Suppressor macrophage (primary cell): Measurements from ENCODE around the gene TMEM120A.

Experiments
- DNase-seq, 4 experiments: peaks; one replicate each; pipeline ENCODE4 v3.0.0-alpha.2; 2020 to 2022

Gene TMEM120A

DNA sequence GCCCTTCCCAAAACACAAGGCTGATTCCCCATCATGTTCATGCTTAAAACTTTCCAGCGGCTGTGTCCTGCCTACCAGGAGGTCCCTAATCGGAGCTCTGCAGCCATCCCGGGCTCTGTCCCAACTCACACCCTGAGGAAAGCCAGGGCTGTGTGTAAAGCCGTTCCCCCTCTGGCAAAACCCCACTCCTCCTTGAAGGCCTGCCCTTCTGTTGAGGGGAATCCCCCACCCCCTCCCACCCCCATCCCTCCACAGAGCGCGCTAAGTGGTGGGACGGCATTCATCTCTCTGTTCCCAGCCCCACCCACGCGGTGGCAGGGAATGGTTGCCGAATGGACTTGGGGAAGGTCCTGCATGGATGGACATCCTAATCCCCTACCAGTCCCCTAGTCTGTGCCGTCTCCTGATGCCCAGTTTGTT lies 667 bp upstream of the TMEM120A start:
- no peak for DNase-seq

DNA sequence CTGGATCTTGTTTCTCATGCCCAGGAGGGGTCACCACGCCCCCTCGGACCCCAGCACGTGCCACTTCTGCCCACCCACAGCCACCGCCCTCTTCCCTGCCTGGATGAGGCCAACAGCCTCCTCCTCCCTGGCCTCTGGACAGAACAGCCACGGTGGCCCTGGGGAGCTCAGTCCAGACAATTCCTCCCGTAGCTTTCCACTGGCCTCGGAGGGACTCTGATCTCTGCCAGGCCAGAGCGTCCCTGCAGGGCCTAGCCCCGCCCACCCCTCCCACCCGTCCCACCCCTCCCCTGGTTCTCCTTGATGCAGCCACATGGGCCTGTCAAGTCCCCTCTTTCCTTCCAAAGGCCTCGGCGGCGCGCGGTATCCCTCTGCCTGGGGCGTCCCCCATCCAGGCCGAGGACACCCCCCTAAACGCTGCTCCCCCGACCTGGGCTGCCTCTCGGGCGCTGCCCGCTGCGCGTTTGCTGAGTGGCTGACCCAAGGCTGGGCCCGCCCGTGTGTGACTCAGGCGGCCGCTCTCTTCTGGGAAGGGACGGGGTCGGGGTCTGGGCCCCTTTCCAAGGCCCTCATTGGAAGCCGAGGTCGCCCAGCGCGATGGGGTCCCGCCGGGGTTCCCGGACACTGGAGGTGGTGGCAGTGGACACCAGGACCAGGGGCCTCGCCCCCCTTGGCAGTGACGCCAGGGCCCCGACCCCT lies 557 bp downstream of the TMEM120A start:
- DNase-seq, result peak; percentile 11 to 53 (median 42)

DNA sequence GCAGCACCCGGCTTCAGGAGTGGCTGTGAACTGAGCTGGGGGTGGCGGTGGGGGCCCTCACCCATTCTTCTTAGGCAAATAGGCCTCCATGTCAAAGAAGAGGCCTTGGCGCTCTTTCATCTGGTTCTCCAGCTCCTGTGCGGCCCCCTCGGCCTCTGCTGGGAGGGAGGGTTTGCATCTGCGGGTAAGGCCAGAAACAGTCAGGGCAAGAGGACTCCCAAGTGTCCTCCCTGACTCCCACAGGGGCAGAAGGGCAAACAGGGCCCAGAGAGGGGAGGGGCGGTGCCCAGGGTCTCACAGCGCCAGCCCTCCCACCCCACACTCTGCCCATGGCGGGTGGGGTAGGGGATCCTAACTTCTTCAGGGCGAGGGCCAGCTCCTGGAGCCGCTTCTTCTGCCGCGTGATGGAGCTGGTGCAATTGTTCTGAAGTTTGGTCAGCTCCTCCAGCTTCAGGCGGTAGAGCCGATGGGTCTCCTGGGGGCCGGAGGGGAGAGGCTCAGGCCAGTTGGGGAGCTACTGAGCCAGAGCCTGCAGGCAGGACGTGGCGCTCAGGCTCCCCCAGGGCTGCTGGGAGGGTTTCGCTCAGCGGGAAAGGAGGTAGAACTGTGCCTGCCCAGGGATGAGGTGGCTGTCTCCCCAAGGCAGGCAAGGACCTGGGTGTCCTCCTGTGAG lies 2.2 kb downstream of the TMEM120A start:
- DNase-seq, result no peak

DNA sequence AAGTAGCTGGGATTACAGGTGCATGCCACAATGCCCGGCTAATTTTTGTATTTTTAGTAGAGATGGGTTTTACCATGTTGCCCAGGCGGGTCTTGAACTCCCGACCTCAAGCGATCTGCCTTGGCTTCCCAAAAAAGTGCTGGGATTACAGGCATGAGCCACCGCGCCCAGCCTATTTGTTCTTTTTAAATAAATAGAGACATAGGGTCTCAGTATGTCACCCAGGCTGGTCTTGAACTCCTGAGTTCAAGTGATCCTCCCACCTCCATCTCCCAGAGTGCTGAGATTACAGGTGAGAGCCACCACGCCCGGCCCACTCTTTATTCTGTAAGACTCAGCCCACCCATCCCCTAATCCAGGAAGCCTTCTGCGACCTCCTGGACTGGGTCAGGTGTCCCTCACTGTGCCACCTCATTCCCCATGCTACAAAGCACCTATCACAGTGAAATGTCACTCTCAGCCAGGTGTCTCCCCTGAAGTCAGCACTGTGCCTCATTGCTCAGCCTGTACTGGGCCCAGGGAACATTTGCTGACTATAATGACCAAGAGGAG lies 2.8 kb downstream of the TMEM120A start:
- DNase-seq, result no peak

DNA sequence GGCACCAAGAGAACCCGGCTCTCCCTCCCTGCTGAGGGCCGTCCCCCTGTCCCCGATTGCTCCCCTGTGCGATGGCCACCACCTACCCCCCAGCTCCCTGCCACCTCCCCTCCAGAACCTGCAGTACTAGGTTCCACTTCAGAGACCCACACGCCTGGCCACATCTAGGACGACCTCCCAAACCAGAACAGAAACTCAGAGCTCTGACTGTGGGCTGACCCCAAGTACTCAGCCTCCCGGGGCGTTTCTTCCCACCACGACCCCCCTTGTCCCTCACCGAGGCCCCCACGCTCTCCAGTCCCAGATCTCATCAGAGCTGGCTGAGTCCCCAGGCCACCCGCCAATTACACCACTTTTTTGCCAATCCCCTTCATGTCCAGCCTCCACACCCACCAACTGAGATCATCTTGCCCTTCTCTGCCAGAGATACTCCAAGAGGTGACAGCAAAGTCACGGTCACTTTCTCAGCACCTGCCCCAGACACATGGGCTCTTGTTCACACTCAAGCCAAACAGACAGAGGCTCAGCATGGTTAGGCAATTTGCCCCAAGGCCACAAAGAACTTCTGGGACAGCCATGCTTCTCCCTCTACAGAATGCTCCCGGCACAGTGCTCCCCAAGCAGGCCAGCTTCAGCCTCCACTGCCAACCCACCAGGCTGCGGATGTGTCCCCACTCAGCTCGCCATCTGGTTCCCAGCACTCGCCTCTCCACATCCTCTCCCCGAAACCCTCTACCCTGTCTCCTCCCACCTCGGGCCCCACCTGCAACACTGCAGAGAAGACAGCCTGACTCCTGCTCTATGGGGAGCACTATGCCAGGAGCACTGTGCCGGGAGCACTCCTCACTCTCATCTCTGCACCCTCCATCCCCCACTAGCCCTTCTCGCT lies 4.7 kb downstream of the TMEM120A start:
- no peak for DNase-seq

DNA sequence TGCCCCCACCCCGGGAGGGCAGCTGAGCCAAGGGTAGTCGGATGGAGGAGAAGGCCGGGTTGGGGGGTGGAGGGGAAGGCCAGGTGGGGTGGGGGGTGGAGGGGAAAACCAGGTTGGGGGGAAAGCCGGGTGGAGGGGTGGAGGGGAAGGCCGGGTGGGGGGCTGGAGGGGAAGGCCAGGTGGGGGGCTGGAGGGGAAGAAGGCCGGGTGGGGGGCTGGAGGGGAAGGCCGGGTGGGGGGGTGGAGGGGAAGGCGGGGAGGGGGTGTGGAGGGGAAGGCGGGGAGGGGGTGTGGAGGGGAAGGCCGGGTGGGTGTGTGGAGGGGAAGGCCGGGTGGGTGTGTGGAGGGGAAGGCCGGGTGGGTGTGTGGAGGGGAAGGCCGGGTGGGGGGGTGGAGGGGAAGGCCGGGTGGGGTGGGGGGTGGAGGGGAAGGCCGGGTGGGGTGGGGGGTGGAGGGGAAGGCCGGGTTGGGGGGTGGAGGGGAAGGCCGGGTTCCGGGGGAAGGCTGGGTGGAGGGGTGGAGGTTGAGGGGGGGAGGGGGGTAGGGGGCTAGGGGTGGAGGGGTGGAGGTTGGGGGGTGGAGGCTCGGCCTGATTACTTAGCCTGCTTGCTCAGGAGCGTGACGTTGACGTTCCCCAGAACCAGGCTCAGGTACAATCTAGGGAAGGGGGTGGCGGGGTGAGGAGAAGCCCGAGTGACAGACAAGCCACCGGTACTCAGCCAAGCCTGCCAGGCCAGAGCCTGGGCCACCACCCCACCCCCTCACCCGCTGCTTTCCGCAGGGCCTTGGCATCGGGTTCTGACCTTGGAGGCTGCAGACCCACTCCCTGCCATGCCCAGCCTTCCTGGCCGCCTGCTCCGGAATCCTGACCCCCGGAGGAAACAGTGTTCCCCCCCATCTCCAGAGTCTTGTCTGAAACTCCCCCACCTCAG lies 5.6 kb downstream of the TMEM120A start:
- DNase-seq, result no peak

DNA sequence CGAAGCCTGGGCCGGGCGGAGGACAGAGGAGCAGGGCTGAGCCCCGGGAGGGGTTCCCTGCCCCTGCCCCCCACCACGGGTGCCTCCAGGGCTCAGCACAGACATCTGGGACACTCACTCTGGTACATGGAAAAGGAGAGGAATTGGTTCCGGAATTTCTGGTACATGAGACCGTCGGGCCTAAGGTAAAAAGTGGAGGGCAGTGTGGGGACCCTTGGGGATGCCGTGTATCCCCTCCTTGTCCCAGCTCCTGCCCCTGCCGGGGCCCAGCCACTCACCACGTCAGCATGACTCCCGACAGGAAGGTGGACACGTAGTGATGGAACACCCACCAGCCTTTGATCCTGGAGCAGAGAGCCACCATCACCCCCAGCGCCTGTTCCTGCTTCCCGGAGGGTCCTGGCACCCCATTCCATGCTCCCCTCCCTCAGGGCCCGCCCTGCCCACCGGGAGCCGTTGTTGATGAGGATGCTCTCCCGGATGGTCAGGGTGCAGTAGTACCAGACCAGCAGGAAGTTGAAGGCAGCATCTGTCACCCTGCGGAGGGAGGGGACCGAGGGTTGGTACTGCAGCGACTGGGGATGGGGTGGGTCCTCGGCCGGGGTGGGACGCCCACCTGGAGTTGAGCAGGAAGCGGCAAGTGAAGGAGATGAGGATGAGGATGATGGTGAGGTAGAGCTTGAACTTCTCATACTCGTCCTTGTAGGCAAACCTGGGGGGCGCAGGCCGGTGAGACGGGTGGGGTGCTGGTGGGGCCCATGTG lies 6.4 kb downstream of the TMEM120A start:
- DNase-seq, result no peak

DNA sequence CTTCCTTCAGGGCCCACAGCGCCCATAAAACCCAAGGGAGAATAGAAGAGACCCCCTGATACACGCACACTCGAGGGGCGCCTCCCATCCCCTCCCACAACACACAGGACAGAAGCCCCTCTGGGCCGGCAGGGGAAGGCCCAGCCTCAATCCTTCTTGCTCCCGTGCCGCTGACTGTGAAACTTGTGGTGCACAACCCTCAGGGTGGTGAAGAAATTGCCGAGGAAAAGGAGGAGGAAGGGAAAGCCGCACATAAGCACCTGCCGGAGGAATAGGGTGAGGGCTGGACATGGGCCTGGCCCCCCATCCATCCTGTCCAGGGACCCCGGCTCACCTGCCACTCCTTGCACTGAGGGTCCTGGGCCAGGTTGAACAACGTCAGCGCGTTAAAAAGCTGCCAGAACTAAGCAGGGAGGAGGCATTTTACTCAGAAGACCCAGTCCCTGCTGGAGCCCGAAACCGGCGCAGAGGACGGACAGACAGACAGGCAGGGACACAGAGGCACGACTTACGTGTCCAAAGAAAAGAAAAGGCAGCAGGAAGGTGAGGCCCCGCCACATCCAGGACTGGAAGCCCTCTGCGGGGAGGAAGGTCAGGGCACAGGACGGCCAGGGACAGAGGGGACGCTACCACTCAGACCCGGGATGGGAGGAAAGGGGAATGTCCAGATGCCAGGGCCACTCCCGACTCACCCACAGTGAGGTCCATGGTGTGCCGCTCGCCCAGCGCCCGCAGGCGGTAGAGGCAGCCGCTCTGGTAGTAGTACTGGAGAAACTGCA lies 7.2 kb downstream of the TMEM120A start:
- no peak for DNase-seq

DNA sequence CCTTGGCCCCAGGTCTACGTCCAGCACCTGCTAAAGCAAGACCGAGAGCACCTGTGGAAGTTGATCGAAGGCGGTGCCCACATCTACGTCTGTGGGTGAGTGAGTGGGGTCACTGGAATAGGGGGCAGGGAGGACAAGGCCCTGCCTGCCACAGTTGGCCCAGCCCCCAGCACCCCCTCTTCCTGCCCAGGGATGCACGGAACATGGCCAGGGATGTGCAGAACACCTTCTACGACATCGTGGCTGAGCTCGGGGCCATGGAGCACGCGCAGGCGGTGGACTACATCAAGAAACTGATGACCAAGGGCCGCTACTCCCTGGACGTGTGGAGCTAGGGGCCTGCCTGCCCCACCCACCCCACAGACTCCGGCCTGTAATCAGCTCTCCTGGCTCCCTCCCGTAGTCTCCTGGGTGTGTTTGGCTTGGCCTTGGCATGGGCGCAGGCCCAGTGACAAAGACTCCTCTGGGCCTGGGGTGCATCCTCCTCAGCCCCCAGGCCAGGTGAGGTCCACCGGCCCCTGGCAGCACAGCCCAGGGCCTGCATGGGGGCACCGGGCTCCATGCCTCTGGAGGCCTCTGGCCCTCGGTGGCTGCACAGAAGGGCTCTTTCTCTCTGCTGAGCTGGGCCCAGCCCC lies 8.1 kb downstream of the TMEM120A start:
- DNase-seq, result no peak

DNA sequence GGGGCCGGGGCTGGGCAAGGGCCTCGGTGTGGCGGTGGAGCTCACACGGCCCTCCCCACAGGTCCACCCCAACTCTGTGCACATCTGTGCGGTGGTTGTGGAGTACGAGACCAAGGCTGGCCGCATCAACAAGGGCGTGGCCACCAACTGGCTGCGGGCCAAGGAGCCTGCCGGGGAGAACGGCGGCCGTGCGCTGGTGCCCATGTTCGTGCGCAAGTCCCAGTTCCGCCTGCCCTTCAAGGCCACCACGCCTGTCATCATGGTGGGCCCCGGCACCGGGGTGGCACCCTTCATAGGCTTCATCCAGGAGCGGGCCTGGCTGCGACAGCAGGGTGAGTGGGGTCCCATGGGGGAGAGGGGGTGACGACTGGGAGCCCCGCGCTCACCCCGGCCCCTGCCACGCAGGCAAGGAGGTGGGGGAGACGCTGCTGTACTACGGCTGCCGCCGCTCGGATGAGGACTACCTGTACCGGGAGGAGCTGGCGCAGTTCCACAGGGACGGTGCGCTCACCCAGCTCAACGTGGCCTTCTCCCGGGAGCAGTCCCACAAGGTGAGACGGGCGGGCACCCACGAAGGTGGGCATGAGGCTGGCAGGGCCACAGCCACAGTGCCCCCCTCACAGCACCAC lies 8.8 kb downstream of the TMEM120A start:
- DNase-seq, result no peak

DNA sequence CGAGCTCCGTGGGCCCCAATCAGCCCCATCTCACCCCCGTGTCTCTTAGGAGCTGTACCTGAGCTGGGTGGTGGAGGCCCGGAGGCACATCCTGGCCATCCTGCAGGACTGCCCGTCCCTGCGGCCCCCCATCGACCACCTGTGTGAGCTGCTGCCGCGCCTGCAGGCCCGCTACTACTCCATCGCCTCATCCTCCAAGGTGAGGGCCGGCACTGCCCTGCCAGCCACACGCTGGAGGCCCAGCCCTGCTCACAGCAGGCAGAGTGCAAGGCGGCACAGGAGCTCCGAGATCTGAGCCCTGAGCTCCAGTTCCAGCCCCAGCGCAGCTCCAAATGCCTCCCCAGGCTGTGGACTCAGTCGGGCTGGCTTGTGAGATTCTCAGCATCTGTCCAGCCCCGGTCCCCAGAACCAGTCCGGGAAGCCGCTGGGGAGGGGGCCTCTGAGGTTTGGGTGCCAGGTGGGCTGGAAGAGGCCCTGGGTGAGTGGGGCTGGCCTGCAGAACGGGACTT lies 9.3 kb downstream of the TMEM120A start:
- no peak for DNase-seq

DNA sequence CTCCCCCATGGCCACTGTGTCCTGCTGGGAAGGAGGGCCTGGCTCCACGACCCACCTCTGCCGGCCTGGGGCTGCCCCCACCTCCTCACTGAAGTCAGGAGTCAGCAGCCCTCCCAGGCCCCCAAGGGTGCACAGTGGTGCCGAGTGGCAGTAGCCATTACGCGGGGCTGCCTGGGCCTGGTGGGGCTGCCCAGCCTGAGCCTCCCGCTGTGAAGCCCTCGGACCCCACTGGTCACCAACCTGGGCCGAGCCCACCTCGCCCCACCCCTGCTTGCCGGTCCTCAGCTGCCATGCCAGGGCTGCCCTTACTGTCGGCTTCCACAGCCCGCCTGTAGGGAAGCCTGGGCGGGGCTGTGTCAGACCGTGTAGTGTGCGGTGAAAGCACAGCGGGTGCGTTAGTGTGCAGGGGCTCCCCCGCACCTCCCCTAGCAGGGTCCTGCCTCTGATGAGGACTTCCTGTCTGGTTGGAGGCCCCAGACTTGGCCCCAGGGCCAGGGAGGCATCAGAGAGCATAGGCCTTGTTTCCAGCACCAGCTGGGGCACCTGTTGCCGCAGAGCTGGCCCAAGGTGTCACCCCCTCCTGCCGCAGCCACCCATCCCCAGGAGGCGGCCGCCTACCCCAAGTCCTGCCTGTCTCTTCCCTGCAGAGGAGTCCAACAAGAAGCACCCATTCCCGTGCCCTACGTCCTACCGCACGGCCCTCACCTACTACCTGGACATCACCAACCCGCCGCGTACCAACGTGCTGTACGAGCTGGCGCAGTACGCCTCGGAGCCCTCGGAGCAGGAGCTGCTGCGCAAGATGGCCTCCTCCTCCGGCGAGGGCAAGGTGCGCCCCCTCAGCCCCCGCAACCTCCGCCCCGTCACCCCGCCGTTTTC lies 10.0 kb downstream of the TMEM120A start:
- DNase-seq, result no peak

DNA sequence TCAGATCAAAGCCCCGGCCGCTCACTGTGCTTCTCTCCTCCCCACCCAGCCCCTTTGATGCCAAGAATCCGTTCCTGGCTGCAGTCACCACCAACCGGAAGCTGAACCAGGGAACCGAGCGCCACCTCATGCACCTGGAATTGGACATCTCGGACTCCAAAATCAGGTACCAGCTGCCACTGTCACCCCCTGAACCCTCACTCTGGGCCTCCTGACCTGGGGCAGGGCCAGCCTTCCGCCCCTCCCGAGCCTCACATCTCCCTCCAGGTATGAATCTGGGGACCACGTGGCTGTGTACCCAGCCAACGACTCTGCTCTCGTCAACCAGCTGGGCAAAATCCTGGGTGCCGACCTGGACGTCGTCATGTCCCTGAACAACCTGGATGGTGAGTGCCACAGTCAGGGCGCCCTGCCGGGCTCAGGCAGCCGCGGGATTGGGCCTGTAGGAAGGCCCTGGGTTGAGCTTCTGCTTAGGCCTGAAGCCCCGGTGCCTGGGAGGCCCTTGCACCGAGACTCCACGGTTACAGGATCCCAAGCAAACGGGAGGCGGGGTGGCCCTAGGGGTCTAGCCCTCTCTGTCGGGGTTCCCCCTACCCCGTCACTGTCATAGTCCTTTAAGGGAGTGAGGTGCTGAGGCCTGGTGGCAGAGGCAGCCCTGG lies 10.8 kb downstream of the TMEM120A start:
- DNase-seq, result no peak

DNA sequence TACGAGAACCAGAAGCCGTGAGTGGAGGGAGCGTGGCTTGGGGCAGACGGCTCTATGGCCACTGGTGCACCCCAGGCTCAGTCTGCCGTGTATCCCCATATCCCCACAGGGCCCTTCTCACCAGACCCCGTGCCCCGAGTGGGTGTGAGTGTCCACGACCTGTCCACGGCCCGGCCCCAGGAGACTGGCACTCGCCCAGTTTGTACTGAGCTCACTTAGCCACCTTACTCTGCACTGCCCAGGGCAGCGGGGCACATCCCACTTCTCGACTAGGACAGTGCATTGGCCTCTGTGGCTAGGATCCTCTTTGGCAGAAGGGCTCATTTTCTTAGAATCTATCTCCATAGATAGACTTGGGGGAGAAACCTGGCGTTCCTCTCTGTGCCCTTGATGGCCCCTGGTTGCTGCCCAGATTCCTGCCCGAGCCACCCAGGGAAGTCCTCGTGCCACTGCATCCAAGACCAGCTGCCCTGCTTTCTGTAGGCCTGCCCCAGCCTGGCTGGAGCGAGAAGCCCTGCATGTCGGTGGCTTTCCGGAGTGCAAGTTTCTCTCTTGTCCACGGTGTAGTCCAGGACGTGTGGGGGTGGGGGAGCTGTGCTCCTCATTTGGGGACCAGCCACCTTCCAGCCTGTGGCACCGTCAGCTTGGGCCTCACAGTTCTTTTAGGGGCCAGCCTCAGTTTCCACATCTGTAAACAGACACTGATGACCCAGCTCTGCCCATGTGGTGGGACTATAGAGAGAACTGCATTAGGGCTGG lies 11.9 kb downstream of the TMEM120A start:
- no peak for DNase-seq

DNA sequence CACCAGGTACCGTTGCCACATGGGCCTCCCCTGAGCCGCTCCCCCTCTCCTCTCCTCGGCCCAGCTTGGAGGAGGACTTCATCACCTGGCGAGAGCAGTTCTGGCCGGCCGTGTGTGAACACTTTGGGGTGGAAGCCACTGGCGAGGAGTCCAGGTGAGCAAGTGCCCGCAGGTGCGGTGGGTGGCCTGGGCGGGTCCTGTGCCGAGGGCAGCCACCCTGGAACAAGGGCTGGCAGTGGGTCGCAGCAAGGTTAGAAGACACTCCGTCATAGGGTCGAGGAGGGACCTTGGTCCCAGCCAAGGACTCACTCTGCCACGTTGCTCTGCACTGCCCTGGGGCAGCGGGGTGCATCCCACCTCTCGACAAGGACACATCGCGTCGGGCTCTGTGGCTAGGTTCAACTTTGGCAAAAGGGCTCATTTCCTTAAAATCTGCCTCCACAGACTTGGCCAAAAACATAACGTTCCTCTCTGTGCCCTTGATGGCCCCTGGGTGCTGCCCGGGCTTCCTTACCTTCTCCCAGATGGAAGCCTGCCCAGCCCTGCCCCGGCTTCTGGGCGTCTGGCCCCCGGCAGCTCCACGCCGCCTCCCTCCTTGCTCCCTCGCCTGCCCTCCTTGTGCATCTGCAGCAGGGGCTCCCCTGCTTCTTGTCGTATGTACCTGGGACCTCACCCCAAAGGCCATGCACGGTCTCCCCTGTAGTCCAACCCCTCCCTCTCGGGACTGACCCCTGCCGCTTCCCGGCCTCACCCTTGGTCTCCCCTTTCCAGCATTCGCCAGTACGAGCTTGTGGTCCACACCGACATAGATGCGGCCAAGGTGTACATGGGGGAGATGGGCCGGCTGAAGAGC lies 12.7 kb downstream of the TMEM120A start:
- no peak for DNase-seq

DNA sequence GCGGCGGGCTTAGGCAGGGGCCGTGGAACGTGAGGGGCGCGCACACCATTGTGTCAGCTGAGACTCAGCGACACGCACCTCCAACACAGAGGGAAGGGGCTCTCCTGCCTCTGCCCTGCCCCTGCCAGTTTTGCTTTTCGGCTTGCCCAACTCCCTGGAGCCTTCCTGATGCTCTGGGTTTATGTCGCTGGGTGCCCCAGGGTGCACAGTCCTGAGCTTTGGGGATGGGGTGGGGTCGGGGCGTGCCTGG lies 13.3 kb downstream of the TMEM120A start:
- no peak for DNase-seq
